HTR-8/SVneo (cell line): Measurements from ENCODE around the gene CCR8.
"Not testable (repeated sequence)": the region's sequence is repeated elsewhere in the genome, so short reads cannot be mapped to it uniquely, and the experiment has no call there.

Experiments
- DNase-seq: peaks from one replicate; pipeline ENCODE4 v3.0.0; 2011; ENCODE audit warnings: low spot score, mixed read lengths; ENCODE audit not compliant: insufficient read length
- FAIRE-seq: peaks from 2 replicates; lab custom pipeline; 2011; peaks lifted over from hg19 to GRCh38; lab: Jason Lieb, UNC

CCR8 gene

DNA sequence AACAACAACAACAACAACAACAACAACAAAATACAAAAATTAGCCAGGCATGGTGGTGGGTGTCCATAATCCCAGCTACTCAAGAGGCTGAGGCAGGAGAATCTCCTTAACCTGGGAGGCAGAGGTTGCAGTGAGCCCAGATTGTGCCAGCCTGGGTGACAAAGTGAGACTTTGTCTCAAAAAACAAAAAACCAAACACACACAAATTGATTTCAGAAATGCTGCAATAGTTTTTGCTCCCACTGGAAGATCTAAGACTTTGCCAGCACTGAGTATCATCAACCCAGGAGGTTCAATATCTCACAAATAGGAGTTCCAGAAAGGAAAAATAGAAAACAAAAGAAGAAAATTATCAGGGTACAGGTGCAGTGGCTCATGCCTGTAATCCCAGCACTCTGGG is 16.2 kb upstream of the CCR8 start:
- no peak for DNase-seq
- FAIRE-seq = no peak

DNA sequence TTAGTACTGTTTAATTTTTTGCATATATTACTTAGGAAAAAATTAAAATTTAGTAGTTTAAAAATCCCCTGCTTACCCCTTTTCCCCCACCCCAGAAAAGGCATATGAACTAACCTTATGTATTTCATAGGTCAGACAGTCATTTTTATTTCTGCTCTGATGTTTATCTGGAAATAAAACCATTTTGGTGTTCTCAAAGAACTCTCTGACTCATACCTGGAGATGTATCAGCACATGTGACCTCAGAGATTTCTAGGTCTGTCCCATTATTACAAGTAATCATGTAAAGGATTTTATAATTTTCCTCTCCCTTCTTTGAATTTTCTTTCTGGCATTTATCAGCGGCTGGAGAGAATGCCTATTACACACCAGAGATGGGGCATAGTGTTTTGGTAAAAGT is 14.1 kb upstream of the CCR8 start:
- no peak for DNase-seq
- FAIRE-seq = no peak

DNA sequence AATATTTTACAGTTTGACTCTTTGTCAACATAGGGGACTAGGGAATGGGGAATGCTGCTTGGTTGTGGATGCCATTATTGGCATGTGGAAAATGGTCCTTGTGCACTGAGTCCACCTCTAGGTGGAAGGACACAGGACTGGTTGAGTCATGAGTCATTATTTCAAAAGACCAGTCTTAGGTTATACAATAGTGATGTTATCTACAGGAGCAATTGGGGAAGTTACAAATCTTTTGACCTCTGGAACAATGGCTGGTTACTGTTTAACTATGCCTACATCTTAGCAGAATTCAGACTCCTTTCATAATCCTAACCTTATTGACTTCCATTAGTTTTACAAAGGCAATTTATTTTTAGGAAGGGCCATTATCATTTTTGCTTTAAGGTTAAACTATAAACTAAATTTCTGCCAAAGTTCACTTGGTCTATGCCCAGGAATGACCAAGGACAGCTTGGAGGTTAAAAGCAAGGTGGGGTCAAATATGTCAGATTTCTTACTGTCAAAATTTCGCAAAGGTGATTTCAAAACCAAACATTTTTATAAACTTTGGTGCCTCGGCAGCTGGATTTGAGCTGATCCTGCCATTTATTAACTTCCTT is 11.8 kb upstream of the CCR8 start:
- DNase-seq (no peak), FAIRE-seq (no peak)

DNA sequence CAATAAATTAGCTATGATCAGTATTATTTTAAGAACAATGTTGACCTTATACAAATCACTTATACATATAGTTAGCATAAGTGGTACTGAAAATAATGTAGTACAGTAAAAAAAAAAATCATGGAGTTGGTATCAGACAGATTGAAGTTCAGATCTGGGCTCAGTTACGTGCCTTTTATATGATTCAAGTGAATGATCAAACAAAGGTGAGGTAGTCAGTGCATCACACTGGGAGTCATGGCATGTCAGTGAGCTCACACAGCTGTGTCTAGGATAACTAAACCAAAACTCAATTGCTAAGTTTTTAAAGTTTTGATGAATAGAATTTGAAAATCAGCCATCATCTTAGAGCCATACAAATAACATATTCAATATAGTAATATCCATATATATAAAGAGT is 11.2 kb upstream of the CCR8 start:
- no peak for FAIRE-seq
- no peak for DNase-seq

DNA sequence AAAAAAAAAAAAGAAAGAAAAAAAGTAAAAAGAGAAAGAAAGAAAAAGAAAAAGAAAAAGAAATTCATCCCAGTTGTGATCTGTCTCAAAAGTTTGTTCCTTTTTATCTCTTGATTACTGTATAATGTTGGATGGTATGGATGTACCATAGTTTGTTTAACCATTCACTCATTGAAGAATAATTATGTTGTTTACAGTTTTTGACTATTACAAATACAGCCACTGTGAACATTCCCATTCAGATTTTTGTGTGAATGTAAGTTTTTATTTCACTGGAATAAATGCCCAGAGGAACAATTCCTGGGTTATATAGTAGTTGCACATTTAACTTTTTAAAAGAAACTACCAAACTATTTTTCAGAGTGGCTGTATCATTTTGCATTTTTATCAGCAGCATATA is 10.3 kb upstream of the CCR8 start:
- DNase-seq (no peak), FAIRE-seq (no peak)

DNA sequence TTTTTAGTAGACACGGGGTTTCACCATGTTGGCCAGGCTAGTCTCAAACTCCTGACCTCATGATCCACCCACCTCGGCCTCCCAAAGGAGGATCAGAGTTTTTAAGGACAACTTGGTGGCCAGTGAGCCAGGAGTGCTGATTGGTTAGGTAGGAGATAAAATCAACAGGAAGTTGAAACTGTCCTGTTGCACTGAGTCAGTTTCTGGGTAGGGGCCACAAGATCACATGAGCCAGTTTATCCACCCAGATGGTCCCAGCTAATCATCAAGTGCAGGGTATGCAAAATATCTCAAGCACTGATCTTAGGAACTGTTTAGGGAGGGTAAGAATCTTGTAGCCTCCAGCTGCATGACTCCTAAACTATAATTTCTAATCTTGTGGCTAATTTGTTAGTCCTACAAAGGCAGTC is 7.9 kb upstream of the CCR8 start:
- FAIRE-seq, DNase-seq: not testable (repeated sequence)

DNA sequence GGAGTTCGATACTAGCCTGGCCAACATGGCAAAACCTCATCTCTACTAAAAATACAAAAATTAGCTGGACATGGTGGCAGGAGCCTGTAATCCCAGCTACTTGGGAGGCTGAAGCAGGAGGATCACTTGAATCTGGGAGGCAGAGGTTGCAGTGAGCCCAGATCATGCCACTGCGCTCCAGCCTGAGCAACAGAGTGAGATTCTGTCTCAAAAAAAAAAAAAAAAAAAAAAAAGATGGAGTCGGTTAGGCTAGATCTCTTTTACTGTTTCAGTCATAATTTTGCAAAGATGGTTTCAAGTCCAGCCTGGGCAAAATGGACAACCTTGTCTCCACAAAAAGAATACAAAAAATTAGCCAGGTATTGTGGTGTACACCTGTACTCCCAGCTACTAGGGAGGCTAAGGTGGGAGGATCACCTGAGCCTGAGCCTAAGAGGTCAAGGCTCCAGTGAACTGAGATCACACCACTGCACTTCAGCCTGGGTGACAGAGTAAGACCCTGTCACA is 7.2 kb upstream of the CCR8 start:
- not testable (repeated sequence) for DNase-seq, FAIRE-seq

DNA sequence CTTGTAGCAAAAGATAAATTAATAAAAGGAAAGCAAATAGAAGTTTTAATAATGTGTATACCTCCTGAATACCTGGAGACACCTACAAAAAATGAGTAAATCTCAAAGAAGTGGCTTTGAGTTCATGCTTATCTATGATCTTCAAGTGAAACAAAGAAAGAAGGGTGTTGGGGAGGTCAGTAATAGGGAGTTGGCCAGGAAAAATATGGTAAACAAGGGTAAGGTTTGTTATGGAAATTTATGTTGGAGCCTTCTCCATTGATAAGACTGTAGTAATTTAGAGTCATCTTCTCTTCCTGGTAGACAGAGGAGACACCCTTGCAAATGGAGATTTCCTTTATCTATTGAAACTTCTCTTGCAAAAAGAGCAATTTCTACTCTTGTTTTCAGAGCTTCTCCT is 6.6 kb upstream of the CCR8 start:
- FAIRE-seq (no peak), DNase-seq (no peak)

DNA sequence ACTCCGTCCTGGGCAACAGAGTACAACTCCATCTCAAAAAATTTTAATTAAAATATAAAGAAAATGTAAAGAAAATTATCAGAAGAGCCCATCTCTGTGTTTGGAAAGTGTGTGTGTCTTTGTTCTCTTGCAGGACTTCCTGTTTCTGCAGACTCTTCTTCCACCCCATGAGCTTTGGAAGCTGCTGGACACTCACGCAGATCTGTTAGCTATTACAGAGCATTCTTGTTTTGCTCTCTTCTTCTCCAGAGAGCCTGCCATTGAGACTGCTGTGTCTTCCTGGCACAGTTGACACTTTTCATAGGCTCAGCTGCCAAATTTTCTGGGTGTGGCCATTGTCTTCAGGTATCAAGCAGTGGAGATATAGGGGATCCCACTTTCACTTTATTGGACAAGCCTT is 6.0 kb upstream of the CCR8 start:
- FAIRE-seq = no peak
- DNase-seq = no peak

DNA sequence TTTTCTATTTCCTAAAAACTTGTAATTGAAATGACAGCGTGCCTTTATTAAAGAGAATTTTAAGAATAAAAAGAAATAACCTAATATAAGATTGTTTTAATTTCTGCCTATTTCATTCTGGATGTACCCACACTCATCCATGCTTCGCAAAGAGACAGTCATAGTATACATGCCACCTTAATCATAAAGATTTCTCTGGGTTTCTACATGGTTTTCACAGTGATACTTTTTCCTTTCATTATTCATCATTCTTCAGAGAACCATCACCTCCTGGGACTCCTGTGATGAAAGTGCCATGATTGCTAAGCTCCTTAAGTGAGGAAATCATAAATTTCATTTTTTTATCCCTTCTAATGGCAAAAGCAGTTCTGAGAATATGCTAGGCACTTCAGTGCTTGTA is 4.3 kb upstream of the CCR8 start:
- DNase-seq (no peak), FAIRE-seq (no peak)

DNA sequence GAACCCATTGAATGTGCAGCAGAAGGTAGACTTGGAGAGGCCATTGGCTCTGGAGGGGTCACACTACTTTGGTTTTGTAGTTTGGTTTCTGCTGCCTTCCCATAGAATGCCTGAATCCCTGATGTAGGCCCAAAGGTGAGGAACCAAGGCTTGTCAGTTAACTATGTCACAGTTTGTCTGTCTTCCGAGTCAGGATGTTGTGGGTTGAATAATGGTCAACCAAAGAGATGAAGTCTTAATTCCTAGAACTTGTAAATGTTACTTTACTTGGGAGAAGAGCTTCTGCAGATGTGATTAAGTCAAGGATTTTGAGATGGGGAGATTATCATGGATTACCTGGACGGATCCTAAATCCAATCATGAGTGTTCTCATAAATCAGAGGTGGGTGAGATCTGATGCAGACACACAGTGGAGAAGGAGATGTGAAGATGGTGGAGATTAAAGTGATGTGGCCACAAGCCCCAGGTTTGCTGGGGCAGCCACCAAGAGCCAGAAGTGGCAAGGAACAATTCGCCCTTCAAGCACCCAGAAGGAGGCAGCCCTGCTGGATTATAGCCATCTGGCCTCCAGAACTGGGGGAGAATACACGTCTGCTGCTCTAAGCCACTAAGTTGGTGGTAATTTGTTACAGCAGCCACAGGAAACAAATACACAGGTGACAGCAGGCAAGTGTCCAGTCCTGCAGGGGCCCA is 2.3 kb upstream of the CCR8 start:
- FAIRE-seq (no peak), DNase-seq (no peak)

DNA sequence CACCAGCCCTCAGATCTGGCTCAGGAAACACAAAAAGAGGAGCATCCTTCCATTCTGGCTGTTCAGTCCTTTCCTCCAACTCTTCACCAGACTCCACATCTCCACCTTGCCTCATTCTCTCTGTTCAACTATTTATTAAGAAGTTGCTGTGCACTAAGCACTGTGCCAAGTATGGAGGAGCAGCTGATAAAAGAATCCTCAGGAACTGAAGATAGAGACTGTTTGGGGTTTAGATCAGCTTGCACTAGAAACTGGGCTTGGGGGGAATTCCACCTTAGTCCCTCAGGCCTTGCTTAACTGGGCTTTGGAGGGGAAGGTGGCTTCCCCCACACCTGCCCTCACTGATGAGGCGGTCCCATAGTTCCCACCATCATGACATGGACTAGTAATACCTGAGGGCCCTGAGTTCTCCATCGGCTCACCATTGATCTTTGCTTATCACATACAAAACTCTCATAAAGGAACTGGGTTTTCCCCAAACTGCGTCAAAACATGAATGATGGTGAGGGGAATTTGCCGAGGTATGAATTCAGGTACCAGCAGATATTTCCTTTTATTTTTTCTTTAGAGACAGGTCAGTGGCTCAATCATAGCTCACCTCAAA is 1.7 kb upstream of the CCR8 start:
- no peak for FAIRE-seq
- DNase-seq = no peak

DNA sequence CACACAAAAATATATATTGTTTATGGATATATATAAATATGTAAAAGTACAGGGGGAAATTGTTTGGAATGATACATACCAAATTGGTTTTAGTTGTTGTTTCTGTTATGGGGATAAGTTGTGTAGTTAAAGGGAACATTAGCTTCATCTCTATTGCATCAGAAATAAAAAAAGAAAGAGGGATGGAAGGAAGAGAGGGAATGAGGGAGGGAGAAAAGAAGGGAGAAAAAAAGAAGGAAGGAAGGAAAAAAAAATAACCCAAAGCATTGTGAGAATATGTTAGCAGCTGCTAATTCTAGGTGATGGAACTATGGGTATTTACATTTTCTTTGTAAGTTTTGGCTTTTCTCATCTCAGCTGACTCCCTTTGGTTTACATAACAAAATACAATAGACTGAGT is 1.3 kb downstream of the CCR8 start:
- FAIRE-seq = no peak
- DNase-seq = no peak

DNA sequence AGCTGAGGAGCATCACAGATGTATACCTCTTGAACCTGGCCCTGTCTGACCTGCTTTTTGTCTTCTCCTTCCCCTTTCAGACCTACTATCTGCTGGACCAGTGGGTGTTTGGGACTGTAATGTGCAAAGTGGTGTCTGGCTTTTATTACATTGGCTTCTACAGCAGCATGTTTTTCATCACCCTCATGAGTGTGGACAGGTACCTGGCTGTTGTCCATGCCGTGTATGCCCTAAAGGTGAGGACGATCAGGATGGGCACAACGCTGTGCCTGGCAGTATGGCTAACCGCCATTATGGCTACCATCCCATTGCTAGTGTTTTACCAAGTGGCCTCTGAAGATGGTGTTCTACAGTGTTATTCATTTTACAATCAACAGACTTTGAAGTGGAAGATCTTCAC is 3.0 kb downstream of the CCR8 start:
- DNase-seq (no peak), FAIRE-seq (no peak)

DNA sequence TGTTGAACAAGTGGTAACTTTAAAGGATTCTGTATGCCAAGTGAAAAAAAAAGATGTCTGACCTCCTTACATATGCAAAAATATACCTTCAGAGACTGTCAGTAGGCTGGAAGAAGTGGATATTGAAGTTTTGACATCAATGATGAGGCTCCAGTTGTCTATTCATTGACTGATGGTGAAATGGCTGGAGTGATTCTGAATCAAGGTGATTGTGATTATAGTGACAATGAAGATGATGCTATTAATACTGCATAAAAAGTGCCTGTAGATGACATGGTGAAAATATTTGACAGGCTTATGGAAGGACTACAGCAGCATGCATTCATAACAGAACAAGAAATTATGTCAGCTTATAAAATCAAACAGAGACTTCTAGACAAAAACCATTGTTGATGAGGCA is 4.1 kb downstream of the CCR8 start:
- no peak for FAIRE-seq
- no peak for DNase-seq

DNA sequence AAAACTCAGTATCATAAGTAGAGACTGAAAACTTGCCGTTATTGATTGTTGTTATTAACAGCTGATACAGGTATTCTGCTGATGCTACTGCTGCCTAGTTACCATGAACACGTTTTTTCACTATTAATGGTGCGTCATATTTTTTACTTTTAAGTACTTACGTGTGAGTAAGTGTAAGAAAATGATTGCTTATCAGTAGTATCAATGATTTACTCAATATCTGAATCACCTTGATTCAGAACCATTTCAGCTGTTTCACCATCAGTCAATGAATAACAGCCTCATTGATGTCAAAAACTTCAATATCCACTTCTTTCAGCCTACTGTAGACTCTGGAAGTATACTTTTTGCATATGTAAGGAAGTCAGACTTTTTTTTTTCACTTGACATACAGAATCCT is 4.7 kb downstream of the CCR8 start:
- no peak for DNase-seq
- no peak for FAIRE-seq

DNA sequence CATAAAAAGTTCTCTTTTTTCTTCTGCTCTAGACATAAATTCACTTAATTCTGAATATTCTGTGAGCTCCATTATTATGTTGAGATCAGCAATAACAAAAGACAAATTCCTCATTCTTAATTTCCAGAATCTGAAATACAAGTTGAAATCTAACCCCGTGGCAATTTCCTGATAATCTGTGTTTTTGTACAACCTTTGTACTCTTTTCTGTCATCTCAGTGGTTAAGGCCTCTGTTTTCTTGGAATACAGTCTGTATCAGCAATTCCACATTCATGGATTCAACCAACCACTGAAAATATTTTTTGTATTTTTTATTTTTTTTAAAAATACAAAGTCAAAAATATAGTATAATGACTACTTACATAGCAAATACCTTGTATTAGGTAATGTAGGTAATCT is 8.7 kb downstream of the CCR8 start:
- DNase-seq = no peak
- no peak for FAIRE-seq

DNA sequence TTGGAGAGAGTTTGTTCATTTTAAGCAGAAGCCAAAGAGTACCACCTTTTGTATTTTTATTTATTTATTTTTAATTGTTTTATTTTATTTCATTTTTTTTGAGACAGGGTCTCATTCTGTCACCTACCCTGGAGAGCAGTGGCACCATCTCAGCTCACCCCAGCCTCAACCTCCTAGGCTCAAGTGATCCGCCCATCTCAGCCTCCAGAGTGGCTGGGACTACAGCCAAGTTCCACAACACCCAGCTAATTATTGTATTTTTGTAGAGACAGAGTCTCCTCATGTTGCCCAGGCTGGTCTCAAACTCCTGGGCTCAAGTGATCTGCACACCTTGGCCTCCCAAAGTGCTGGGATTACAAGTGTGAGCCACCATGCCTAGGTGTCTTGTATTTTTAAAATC is 9.6 kb downstream of the CCR8 start:
- no peak for FAIRE-seq
- no peak for DNase-seq

DNA sequence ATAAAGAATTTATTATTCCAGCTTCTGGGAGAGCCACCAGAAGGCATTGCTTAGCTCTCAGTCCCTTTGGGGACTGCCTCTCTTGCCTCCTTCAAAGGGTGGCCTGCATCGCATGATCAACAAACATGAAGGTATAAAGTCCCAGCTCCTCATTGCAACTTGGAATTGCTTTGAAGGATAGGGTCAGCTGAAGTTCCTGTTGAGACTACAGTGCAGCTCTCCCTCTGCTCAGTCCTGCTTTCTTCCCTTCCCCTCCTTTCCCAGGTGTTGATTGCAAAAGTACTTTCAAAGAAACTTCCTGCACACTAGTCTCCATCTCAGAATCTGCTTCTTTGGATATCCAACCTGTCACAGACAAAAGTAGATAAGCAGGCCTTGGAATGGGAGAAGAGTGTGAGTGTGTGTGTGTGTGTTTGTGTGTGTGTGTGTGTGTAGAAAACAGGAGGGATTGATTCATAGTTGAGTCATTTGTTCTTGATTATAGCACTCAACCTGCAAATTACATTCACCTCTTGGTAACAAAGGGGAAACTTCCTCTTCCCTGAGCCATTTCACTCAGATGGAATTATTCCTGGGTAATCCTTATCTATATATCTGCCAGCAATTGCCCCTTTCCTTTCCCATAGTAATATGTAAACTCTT is 13.7 kb downstream of the CCR8 start:
- DNase-seq (no peak), FAIRE-seq (no peak)

DNA sequence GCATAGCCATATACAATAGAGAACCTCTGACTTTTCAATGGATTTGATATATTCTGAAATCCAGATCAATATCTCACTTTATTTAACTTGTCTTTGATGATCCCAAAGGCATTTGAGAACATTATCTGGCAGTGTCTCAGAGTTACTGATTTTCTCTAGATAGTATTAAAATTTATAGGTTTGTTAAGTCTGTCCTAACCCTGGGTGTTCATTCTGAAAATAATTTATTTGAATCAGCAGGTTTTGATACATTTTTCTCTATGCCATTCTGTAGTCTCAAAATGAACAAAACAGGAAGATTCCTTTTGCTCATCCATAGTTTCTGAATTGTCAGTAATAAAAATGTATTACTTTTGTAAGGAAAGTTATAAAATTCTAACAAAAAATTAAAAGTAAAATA is 14.3 kb downstream of the CCR8 start:
- DNase-seq (no peak), FAIRE-seq (no peak)

DNA sequence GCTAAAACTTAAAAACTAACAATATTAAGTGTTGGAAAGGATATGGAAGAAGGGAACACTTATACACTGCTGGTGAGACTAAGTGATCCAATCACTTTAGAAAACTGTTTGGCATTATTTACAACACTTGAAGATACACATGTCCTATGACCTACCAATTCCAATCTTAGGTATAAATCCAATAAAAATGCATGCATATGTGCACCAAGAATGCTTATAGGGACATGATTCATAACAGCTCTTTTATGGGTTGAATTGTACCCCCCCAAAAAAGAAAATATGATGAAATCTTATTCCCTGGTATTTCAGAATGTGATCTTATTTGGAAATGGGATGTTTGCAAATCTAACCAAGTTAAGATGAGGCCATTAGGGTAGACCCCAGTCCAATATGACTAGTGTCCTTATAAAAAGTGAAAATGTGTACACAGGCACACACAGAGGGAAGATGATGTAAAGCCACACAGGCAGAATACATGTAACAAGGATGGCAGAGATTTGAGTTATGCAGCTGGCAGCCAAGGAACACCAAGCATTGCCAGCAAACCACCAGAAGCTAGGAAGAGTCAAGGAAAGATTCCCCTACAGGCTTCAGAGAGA is 15.3 kb downstream of the CCR8 start:
- DNase-seq (no peak), FAIRE-seq (no peak)
